ENCODE data around the gene RGS13. TPM values are rescaled to one million over a fixed set of nuclear protein-coding genes. Genes with fewer than 3 reads are reported as not detected.

Gene RGS13
- total RNA-seq, 6 donors from 2014 or later: 0.20 to 4.9 (median 2.1) TPM; not detected in 1

GRCh38 chr1:192608671-192609070, 27.3 kb upstream of the RGS13 start:
- no peak overlapping the region for H3K4me3 ChIP-seq
- H3K9me3 ChIP-seq: no peaks in the 10 kb centered on the region
- WGBS, 2 donors: 63 to 92% methylated on average over 2 of the region's 2 CpGs
- no peaks in the 10 kb centered on the region for H3K27me3 ChIP-seq
- no peaks in the 10 kb centered on the region for H3K36me3 ChIP-seq
- H3K27ac ChIP-seq: no peak overlapping the region
- DNase-seq (no peak), ATAC-seq (ENCODE audit: low FRiP score in 2 of 2) (no peak)
- no peaks in the 10 kb centered on the region for H3K4me1 ChIP-seq
- no peak for TF ChIP-seq CTCF (IDR thresholded peaks at IDR 0.05)
- TF ChIP-seq POLR2AphosphoS5 (IDR thresholded peaks at IDR 0.05): no peak
- TF ChIP-seq EP300 (IDR thresholded peaks at IDR 0.05): no peak
- TF ChIP-seq POLR2A (IDR thresholded peaks at IDR 0.05): no peak

- no peak overlapping the region for H3K27ac ChIP-seq
- H3K4me3 ChIP-seq: no peak overlapping the region
- H3K27me3 ChIP-seq: no peaks in the 10 kb centered on the region
- 62 to 72% methylated on average over 12 of the region's 12 CpGs for WGBS, 2 donors
- no peaks in the 10 kb centered on the region for H3K36me3 ChIP-seq
- no peaks in the 10 kb centered on the region for H3K9me3 ChIP-seq
- ATAC-seq (ENCODE audit: low FRiP score in 2 of 2) (peak; percentile 80 to 94), DNase-seq (peak in 1 of 2 donors; percentile 82)
- no peaks in the 10 kb centered on the region for H3K4me1 ChIP-seq
- peak in 1 of 4 donors; percentile 9 for TF ChIP-seq POLR2A (IDR thresholded peaks at IDR 0.05)
- peak in 1 of 6 experiments; percentile 5 for TF ChIP-seq CTCF (IDR thresholded peaks at IDR 0.05)
- peak in 1 of 2 donors; percentile 27 for TF ChIP-seq POLR2AphosphoS5 (IDR thresholded peaks at IDR 0.05)
- no peak for TF ChIP-seq EP300 (IDR thresholded peaks at IDR 0.05)
Measured at GRCh38 chr1:192609110-192610079, 26.6 kb upstream of the RGS13 start.

GRCh38 chr1:192610112-192610889, 25.6 kb upstream of the RGS13 start:
- TF ChIP-seq POLR2AphosphoS5 (IDR thresholded peaks at IDR 0.05) (no peak), CTCF (IDR thresholded peaks at IDR 0.05) (peak in 4 of 6 experiments; percentile 23 to 49 (median 35)), POLR2A (IDR thresholded peaks at IDR 0.05) (no peak), EP300 (IDR thresholded peaks at IDR 0.05) (no peak)
- DNase-seq (no peak), ATAC-seq (ENCODE audit: low FRiP score in 2 of 2) (peak in 1 of 2 donors; percentile 54)
- H3K36me3 ChIP-seq: no peaks in the 10 kb centered on the region
- H3K27me3 ChIP-seq: no peaks in the 10 kb centered on the region
- no peak overlapping the region for H3K4me3 ChIP-seq
- 61 to 62% methylated on average over 3 of the region's 3 CpGs for WGBS, 2 donors
- H3K9me3 ChIP-seq: no peaks in the 10 kb centered on the region
- H3K4me1 ChIP-seq: no peaks in the 10 kb centered on the region
- H3K27ac ChIP-seq: no peak overlapping the region

GRCh38 chr1:192615055-192615454, 20.9 kb upstream of the RGS13 start:
- Histone ChIP-seq H3K4me3 (no peak overlapping the region), H3K9me3 (no peaks in the 10 kb centered on the region), H3K36me3 (no peaks in the 10 kb centered on the region), H3K4me1 (no peaks in the 10 kb centered on the region), H3K27ac (no peak overlapping the region), H3K27me3 (no peaks in the 10 kb centered on the region)
- 98 to 100% methylated on average over 1 of the region's 1 CpG for WGBS, 2 donors
- TF ChIP-seq POLR2A (IDR thresholded peaks at IDR 0.05) (no peak), CTCF (IDR thresholded peaks at IDR 0.05) (no peak), EP300 (IDR thresholded peaks at IDR 0.05) (no peak), POLR2AphosphoS5 (IDR thresholded peaks at IDR 0.05) (no peak)
- DNase-seq: no peak
- ATAC-seq (ENCODE audit: low FRiP score in 2 of 2): no peak

All from upper lobe of left lung (tissue), 6 donors.